CD8-positive, alpha-beta memory T cell (primary cell): ENCODE data around the gene RUSF1. TPM values are rescaled to one million over a fixed set of nuclear protein-coding genes. Genes with fewer than 3 reads are reported as not detected.

Source experiments
- CTCF ChIA-PET: fragments of 350-600 bp; sonication (Branson Sonifier 250); formaldehyde crosslinking; loops from one replicate; lab custom pipeline; 2021; ENCODE audit warnings: antibody characterized with exemption; lab: Charles Lee
- POLR2A ChIA-PET: fragments of 350-600 bp; sonication (Branson Sonifier 250); formaldehyde crosslinking; loops from one replicate; lab custom pipeline; 2021; ENCODE audit warnings: antibody characterized with exemption; lab: Charles Lee
- DNase-seq, 5 donors: peaks; one replicate each; pipeline versions ENCODE4 v3.0.0 to v3.0.0-alpha.2; 2020 to 2022; ENCODE audit warnings: mixed read lengths in 1 of 5
- H3K27ac ChIP-seq: one replicate; pipeline ENCODE4 v1.7.0; 2013; ENCODE audit warnings: low read depth, mild to moderate bottlenecking, low read length, moderate library complexity
- H3K27me3 ChIP-seq: 2 replicates; pipeline ENCODE4 v1.7.0; 2013; ENCODE audit warnings: low read length, mild to moderate bottlenecking; ENCODE audit not compliant: insufficient read depth, poor library complexity, severe bottlenecking
- H3K36me3 ChIP-seq: 2 replicates; pipeline ENCODE4 v1.7.0; 2013; ENCODE audit warnings: mild to moderate bottlenecking, low read length, moderate library complexity; ENCODE audit not compliant: insufficient read depth
- H3K4me1 ChIP-seq: 2 replicates; pipeline ENCODE4 v1.7.0; 2013; ENCODE audit warnings: mild to moderate bottlenecking, low read length, moderate library complexity; ENCODE audit not compliant: insufficient read depth
- H3K4me3 ChIP-seq: 2 replicates; pipeline ENCODE4 v1.7.0; 2013; ENCODE audit warnings: mild to moderate bottlenecking, low read length
- H3K9me3 ChIP-seq: 2 replicates; pipeline ENCODE4 v1.7.0; 2013; ENCODE audit warnings: mild to moderate bottlenecking, low read length
- H3K27ac Mint-ChIP-seq, 8 donors: one replicate each; pipeline ENCODE4 v1.8.0; 2020 to 2021; ENCODE audit warnings: mixed read lengths in 8 of 8, mild to moderate bottlenecking in 6 of 8, inconsistent platforms in 3 of 8, moderate library complexity in 3 of 8
- H3K27me3 Mint-ChIP-seq, 2 donors: one replicate each; pipeline ENCODE4 v1.8.0; 2020 to 2021; ENCODE audit warnings: mixed read lengths in 2 of 2, mild to moderate bottlenecking in 1 of 2, moderate library complexity in 1 of 2
- H3K36me3 Mint-ChIP-seq, 3 donors: one replicate each; pipeline ENCODE4 v1.8.0; 2020 to 2021; ENCODE audit warnings: mixed read lengths in 3 of 3, inconsistent platforms in 1 of 3, mild to moderate bottlenecking in 1 of 3
- H3K4me1 Mint-ChIP-seq, 3 donors: one replicate each; pipeline ENCODE4 v1.8.0; 2020 to 2021; ENCODE audit warnings: mixed read lengths in 3 of 3, inconsistent platforms in 1 of 3, mild to moderate bottlenecking in 1 of 3
- H3K4me3 Mint-ChIP-seq, 7 donors: one replicate each; pipeline ENCODE4 v1.8.0; 2020 to 2021; ENCODE audit warnings: mixed read lengths in 7 of 7, mild to moderate bottlenecking in 6 of 7, moderate library complexity in 4 of 7, inconsistent platforms in 2 of 7
- H3K9me3 Mint-ChIP-seq, 5 donors: one replicate each; pipeline ENCODE4 v1.8.0; 2020 to 2022; ENCODE audit warnings: mixed read lengths in 5 of 5, mild to moderate bottlenecking in 3 of 5, moderate library complexity in 2 of 5, inconsistent platforms in 1 of 5
- polyA plus RNA-seq: library from polyadenylated mRNA; unstranded; fragments of 300-500 nt; fragmentation: Illumina TruSeq; gene quantifications from one replicate; pipeline ENCODE4 v1.2.3, GENCODE V29; 2021
- total RNA-seq, 2 experiments: library from RNA; stranded (reverse); gene quantifications; one replicate each; pipeline ENCODE4 v1.2.3, GENCODE V29; 2021

The RUSF1 gene
- total and polyA plus RNA-seq, 3 experiments from 2014 or later, result 22.2 to 46.1 (median 44.4) TPM

DNA sequence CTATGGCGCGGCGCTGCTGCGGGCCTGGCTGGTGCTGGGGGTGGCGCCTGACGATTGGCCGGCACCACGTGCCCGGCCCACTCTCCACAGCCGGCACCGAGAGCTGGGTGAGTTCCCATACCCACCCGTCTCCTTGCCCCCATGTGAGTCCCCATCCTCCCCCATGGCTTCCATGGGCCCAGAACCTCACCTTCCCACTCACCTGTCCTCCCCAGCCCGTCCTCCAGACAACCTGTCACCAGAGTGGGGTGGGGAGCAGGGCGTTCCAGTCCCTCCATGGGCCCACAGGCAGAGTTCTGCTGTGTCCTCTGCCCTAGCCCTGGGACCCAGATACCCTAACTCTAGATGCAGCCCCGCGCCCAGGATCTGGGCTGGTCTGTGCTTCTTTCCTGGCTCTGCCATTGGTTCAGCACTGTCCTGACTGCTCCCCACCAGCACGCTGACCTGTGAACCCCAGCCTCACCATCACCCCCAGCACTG, 43.4 kb downstream of the RUSF1 start:
- no peak overlapping the region for H3K4me3 ChIP-seq
- POLR2A ChIA-PET, result no interaction called here
- Mint-ChIP-seq H3K9me3 (no peaks in the 10 kb centered on the region), H3K27me3 (no peaks in the 10 kb centered on the region), H3K36me3 (peaks cover 0 to 46% (median 4%) of the 10 kb centered on the region in 3 donors), H3K27ac (no peak overlapping the region), H3K4me3 (no peak overlapping the region), H3K4me1 (peaks cover 16 to 30% (median 23%) of the 10 kb centered on the region in 3 donors)
- no peaks in the 10 kb centered on the region for H3K36me3 ChIP-seq
- CTCF ChIA-PET, result no interaction called here
- H3K27ac ChIP-seq, result no peak overlapping the region
- H3K9me3 ChIP-seq, result no peaks in the 10 kb centered on the region
- H3K27me3 ChIP-seq, result no peaks in the 10 kb centered on the region
- peaks cover 28% of the 10 kb centered on the region for H3K4me1 ChIP-seq
- peak in 1 of 5 donors; percentile 43 for DNase-seq

DNA sequence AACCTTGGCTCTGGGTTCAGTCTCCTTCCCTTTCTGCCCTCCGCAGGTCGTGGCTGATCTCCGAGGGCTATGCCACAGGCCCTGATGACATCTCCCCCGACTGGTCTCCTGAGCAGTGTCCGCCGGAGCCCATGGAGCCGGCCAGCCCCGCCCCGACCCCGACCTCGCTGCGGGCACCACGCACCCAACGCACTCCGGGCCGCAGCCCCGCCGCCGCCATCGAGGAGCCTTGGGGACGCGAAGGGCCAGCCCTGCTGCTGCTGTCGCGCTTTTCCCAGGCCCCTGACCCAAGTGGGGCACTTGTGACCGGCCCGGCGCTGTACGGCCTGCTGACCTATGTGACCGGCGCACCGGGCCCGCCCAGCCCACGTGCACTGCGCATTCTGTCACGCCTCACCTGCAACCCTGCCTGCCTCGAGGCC, 43.8 kb downstream of the RUSF1 start:
- H3K36me3 ChIP-seq, result no peaks in the 10 kb centered on the region
- H3K9me3 Mint-ChIP-seq, result no peaks in the 10 kb centered on the region
- no peak overlapping the region for H3K4me3 ChIP-seq
- POLR2A ChIA-PET, result no interaction called here
- peaks cover 16 to 31% (median 24%) of the 10 kb centered on the region in 3 donors for H3K4me1 Mint-ChIP-seq
- no peak overlapping the region for H3K27ac ChIP-seq
- DNase-seq, result peak in 1 of 5 donors; percentile 45
- H3K27ac Mint-ChIP-seq, result no peak overlapping the region
- H3K9me3 ChIP-seq, result no peaks in the 10 kb centered on the region
- peaks cover 0 to 47% (median 4%) of the 10 kb centered on the region in 3 donors for H3K36me3 Mint-ChIP-seq
- no peak overlapping the region for H3K4me3 Mint-ChIP-seq
- H3K27me3 ChIP-seq, result no peaks in the 10 kb centered on the region
- H3K4me1 ChIP-seq, result peaks cover 29% of the 10 kb centered on the region
- no peaks in the 10 kb centered on the region for H3K27me3 Mint-ChIP-seq
- CTCF ChIA-PET, result no interaction called here

DNA sequence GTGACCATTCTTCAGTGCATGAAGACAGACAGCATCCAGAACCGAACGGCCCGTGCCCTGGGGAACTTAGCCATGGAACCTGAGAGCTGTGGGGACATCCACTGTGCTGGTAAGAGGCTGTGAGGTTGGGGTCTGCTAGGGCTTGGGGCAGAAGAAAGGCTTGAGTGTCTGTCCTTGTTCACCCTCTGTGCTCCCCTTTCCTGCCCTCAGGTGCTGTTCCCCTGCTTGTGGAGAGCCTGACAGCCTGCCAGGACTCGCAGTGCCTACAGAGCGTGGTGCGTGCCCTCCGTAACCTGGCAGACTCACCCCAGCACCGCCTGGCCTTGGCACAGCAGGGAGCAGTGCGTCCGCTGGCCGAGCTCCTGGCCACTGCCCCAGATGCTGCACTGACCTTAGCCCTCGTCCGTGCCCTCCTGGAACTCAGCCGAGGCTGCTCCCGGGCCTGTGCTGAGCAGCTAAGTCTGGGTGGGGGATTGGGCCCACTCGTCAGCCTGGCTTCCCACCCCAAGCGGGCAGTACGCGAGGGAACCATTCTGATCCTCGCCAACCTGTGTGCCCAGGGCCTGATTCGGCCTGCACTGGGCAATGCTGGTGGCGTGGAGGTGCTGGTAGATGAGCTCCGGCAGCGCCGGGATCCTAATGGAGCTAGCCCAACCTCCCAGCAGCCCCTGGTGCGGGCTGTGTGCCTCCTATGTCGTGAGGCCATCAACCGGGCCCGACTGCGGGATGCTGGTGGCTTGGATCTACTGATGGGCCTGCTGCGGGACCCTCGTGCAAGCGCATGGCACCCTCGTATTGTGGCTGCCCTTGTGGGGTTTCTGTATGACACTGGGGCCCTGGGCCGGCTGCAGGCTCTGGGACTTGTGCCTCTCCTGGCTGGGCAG, 46.0 kb downstream of the RUSF1 start:
- ChIA-PET CTCF (interaction anchor here (1.4 to 1.8 kb wide), 2 partner anchors 411 to 498 kb away, joined by 3 to 6 read pairs; partner anchors contain the start of gene ZNF267), POLR2A (no interaction called here)
- Mint-ChIP-seq H3K9me3 (no peaks in the 10 kb centered on the region), H3K4me1 (peaks cover 28 to 35% (median 29%) of the 10 kb centered on the region in 3 donors), H3K27me3 (no peaks in the 10 kb centered on the region), H3K36me3 (peaks cover 0 to 52% (median 4%) of the 10 kb centered on the region in 3 donors), H3K27ac (no peak overlapping the region), H3K4me3 (peak overlapping the region in 1 of 7 donors; percentile 48)
- no peak overlapping the region for H3K27ac ChIP-seq
- no peak overlapping the region for H3K4me3 ChIP-seq
- H3K36me3 ChIP-seq, result no peaks in the 10 kb centered on the region
- DNase-seq, result no peak
- no peaks in the 10 kb centered on the region for H3K9me3 ChIP-seq
- no peaks in the 10 kb centered on the region for H3K27me3 ChIP-seq
- H3K4me1 ChIP-seq, result peaks cover 36% of the 10 kb centered on the region

DNA sequence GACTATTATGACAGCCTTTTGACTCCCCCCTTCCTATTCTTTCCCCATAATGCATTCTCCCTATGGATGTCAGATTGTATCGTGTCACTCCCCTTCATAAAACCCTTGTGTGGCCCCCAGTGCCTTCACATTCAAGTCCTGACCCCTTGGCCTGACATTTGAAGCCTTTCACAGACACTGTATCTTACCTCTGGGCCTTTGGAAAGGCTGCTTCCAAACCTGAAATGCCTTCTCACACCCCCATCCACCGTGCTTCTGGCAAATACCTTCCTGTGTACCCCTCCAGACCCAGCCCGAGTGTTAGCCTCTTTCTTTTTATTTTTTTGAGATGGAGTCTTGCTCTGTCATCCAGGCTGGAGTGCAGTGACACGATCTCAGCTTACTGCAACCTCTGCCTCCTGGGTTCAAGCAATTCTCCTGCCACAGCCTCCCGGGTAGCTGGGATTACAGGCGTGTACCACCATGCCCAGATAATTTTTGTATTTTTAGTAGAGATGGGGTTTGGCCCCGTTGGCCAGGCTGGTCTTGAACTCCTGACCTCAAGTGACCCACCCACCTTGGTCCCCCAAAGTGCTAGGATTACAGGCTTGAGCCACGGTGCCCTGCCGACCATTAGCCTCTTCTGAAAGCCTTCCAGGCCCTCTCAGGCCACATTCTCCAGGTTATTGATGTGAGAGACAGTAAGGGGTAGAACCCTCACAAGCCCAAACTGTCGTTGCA, 46.8 kb downstream of the RUSF1 start:
- H3K4me1 Mint-ChIP-seq, result peaks cover 32 to 37% (median 32%) of the 10 kb centered on the region in 3 donors
- peaks cover 0 to 47% (median 4%) of the 10 kb centered on the region in 3 donors for H3K36me3 Mint-ChIP-seq
- no peak for DNase-seq
- Histone ChIP-seq H3K4me1 (peaks cover 36% of the 10 kb centered on the region), H3K4me3 (no peak overlapping the region), H3K9me3 (no peaks in the 10 kb centered on the region), H3K27ac (no peak overlapping the region), H3K36me3 (no peaks in the 10 kb centered on the region), H3K27me3 (no peaks in the 10 kb centered on the region)
- ChIA-PET POLR2A (interaction anchor here (0.7 to 3.7 kb wide), 4 partner anchors 27 to 344 kb away, joined by 3 to 14 read pairs (median 5); partner anchors contain the start of genes FUS, KAT8 and RUSF1), CTCF (interaction anchor here (1.0 to 4.2 kb wide), 16 partner anchors 9 to 497 kb away, joined by 3 to 26 read pairs (median 6); partner anchors contain the start of genes PYDC1, RUSF1, ZNF267 and ZNF646)
- peak overlapping the region in 2 of 7 donors; percentile 28 to 62 for H3K4me3 Mint-ChIP-seq
- no peaks in the 10 kb centered on the region for H3K27me3 Mint-ChIP-seq
- H3K27ac Mint-ChIP-seq, result peak overlapping the region in 7 of 8 donors; percentile 39 to 98 (median 74)
- no peaks in the 10 kb centered on the region for H3K9me3 Mint-ChIP-seq

DNA sequence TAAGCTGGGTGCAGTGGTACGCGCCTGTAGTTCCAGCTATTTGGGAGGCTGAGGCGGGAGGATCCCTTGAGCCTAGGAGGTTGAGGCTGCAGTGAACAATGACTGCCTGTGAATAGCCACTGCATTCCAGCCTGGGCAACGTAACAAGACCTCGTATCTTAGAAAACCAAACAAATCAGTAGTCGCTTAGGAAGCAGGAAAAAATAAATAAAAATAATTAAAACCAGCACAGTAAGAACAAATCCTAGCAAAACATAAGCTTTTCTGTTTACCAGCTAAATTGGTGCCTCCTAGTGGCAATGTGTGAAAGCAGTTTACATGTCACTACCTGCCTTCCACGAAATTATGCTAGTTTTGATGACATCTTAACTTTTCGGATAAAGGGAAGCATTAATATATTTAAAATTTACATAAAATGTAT, 47.6 kb downstream of the RUSF1 start:
- no peaks in the 10 kb centered on the region for H3K27me3 ChIP-seq
- H3K27me3 Mint-ChIP-seq, result no peaks in the 10 kb centered on the region
- H3K4me3 ChIP-seq, result peak overlapping the region; percentile 79
- H3K4me3 Mint-ChIP-seq, result peak overlapping the region; percentile 13 to 97 (median 93)
- POLR2A ChIA-PET, result interaction anchor here (0.7 to 3.7 kb wide), 5 partner anchors 16 to 343 kb away, joined by 3 to 14 read pairs (median 5); partner anchors contain the start of genes FUS, KAT8 and RUSF1
- H3K36me3 ChIP-seq, result no peaks in the 10 kb centered on the region
- peaks cover 36 to 44% (median 40%) of the 10 kb centered on the region in 3 donors for H3K4me1 Mint-ChIP-seq
- DNase-seq, result peak in 1 of 5 donors; percentile 47
- peak overlapping the region in 7 of 8 donors; percentile 60 to 99 (median 97) for H3K27ac Mint-ChIP-seq
- H3K36me3 Mint-ChIP-seq, result peaks cover 0 to 42% (median 5%) of the 10 kb centered on the region in 3 donors
- CTCF ChIA-PET, result interaction anchor here (1.0 to 4.2 kb wide), 17 partner anchors 9 to 496 kb away, joined by 3 to 26 read pairs (median 6); partner anchors contain the start of genes PYDC1, RUSF1, ZNF267 and ZNF646
- H3K9me3 Mint-ChIP-seq, result no peaks in the 10 kb centered on the region
- H3K9me3 ChIP-seq, result no peaks in the 10 kb centered on the region
- peak overlapping the region; percentile 97 for H3K27ac ChIP-seq
- H3K4me1 ChIP-seq, result peaks cover 41% of the 10 kb centered on the region

DNA sequence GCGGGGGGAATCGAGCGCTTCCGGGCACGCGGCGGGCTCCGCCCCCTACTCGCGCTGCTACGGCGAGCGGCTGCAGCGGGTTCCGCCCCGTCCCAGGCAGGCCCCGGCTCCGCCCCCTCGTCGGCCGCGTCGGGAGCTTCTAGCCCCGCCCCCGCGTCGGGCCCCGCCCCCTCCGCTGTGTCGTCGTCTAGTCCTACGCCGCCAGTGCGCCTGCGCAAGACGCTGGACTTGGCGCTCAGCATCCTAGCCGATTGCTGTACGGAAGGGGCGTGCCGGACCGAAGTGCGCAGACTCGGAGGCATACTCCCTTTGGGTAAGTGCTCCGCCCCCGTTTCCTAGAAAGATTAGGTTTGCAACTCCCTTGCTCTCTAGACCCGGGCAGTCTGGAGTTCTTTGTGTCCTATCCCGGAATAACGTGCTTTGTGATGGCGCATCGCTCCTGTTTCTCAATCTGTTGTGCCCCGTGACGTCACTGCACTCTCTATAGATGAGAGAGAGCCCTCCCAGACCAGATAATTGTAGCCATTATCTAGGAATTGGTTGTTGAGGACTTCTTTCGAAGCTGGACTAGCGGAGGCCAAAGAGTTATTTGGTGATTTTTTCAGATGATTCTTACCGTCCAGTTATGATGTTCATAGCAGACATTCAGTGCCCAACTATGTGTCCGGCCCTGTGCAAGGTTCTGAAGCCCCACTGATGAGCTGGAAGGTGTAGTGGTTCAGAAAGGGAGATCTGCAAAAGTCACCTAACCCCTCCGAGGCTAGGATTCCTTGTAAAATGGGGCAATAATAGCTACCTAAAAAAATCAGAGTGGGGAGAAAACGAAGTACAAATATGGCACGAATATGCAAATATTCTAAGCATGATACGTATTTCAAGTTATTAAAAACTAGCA, 48.3 kb downstream of the RUSF1 start:
- peak overlapping the region; percentile 95 to 99 (median 98) for H3K27ac Mint-ChIP-seq
- H3K4me1 Mint-ChIP-seq, result peaks cover 42 to 51% (median 46%) of the 10 kb centered on the region in 3 donors
- CTCF ChIA-PET, result interaction anchor here (1.0 to 4.2 kb wide), 19 partner anchors 9 to 475 kb away, joined by 3 to 26 read pairs (median 5); partner anchors contain the start of genes HSD3B7, PYDC1, RUSF1 and ZNF267
- POLR2A ChIA-PET, result interaction anchor here (0.5 to 3.7 kb wide), 13 partner anchors 9 to 799 kb away, joined by 3 to 15 read pairs (median 4); partner anchors contain the start of genes FUS, KAT8, RUSF1 and TGFB1I1
- Histone ChIP-seq H3K36me3 (no peaks in the 10 kb centered on the region), H3K4me1 (peaks cover 47% of the 10 kb centered on the region), H3K4me3 (peak overlapping the region; percentile 79), H3K27ac (peak overlapping the region; percentile 97), H3K27me3 (no peaks in the 10 kb centered on the region), H3K9me3 (no peaks in the 10 kb centered on the region)
- H3K27me3 Mint-ChIP-seq, result no peaks in the 10 kb centered on the region
- peaks cover 0 to 39% (median 6%) of the 10 kb centered on the region in 3 donors for H3K36me3 Mint-ChIP-seq
- H3K4me3 Mint-ChIP-seq, result peak overlapping the region; percentile 91 to 97 (median 94)
- no peaks in the 10 kb centered on the region for H3K9me3 Mint-ChIP-seq
- peak; percentile 100 for DNase-seq
